ENCODE results near the gene ERICH3.

The ERICH3 gene, protein sequence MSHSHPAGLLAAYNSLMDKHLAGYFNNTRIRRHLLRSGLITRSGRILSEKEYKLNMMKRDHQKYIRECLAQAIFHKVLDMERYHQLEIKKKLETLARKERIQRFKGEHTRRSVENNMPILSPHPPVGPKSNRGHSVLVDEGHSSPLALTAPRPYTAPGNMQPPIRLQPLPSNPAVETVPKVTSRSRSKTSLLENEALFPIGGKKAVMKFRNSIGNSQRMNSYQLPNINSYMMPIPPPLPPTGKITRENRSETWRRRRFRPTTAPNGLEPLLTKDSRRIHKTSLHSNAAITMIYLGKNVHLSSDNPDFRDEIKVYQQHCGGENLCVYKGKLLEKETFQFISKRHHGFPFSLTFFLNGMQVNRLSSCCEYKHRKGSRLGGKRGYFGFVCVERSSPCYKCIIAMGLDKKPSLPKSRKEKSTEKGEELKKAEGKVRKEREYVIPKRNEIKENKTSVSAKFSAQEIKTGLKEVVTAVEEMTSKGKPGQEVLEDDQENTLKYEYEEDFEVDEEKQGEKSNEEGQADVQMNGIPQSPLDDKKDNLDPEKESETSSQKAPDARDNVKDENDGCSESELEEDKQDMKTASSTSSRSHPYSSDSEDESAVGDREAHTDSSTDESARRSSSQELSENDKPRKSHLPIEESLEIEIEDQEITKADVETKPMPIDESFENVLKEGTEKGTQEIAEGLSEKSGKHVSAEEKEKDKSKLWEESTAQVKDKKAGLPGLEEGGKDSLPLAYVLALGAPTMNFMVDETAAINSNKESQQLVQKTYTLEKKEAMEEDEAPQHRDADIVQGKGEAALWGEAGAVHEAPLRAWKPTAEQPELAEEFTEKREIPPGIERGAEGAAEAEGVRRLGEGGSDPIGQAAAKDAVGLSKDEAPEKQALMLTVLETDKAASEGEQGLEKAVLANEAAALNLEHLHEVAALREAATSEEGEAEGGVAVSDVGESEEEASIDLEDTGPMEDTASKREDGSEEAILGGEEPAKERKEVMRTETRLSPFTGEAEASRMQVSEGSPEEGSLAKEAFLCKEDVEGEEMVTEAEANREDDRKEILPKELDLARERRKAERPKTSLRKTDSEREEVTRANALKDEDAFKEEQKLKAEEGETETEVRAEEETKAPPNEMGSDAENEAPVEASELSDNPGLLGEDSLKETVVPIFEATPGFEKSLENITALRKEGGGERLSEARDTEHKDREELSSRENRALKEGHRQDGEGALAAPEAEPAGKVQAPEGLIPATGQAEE (N-terminal part only)

DNA sequence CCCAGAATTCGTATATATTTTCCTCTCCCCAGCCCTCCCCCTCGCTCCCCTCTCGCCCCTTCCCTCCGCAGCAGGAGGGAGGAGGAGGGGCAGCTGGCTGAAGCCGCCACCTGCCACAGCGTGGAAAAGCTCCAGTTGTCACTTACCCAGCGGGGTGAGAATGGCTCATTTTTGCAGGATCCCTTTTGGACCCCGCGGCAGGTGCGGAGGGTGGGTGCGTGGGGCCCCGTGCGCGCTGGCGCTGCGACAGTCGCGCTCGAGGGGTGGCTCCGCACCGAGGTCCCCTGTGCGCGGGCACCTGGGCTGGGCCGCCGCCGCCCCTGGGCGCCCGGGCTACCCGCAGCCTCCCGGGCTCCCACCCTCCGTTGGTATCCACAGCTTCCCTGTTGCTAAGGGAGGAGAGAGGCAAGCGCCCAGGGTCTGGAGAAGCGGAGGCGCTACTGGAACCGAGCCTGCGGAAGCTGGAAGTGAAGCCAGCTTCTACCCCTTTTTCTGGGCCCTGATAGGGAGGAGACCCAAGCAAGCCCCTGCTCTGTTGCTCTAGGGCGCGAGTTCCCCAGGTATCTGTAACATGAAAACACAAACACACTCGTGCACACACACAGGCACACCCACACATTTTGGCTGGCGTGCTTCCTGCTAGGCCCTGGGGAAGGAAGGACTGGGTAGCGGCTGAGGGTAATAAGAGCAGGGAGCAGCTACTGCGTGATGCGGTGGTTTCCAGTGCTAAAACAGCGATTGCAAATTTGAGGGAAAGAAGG, at the start of gene ERICH3:
Gene ERICH3 (minus strand): TSS at position 442 of the 761 bp plus-strand sequence. CDS start 273 bp downstream, at position 169.
- DNase-seq (ENCODE audit: low spot score) = peak; percentile 26

DNA sequence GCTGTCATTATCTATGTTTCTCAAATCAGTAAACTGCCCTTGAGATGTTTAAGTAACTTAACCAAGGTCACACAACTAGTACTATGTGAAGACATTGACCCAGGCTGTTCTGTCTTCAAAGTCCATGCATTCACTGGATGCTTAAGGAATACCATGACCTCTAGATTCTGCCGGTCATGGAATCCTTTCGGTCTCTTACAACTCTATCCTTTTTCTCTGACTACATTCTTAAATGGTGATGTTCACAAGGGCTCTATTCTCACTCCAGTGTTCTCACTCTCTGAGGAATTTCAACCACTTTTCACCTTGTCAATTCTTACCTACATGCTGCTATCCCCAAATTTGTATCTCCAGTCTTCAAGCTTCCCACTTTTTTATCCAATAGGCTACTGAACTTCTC, 44.0 kb upstream of the ERICH3 start:
- DNase-seq (ENCODE audit: low spot score) = no peak

DNA sequence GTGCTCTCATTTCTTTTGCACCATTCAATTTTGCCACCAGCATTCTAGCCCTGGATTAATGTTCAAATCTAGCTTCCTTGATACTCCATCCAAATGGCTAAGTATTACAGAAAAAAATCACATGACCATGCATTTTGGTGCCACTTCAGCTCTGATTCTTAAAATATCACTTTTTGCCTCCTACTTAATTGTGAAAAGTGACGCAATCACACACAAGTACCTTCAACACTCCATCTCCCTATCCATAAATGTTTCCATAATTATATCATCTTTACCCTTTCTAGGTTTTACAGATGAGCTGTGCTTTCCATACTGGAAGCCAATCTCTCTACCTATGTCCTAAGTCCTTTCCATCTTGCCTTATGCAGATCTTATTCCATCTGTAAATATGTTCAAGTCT, 43.2 kb upstream of the ERICH3 start:
- DNase-seq (ENCODE audit: low spot score) = no peak

DNA sequence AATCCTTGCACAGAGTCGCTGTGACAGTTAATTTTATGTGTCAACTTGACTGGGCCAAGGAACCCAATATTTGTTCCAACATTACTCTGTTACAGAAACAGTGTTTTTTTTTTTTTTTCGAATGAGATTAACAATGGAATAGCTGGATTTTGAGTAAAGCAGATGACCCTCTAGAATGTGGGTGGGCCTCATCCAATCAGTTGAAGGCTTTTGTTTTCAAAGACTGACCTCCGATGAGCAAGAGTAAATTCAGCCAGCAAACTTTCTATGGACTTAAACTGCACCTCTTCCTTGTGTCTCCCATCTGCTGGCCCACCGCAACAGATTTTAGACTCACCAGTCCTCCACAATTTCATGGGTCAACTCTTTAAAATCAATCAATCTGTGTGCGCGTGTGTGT, 42.2 kb upstream of the ERICH3 start:
- DNase-seq (ENCODE audit: low spot score) = no peak

DNA sequence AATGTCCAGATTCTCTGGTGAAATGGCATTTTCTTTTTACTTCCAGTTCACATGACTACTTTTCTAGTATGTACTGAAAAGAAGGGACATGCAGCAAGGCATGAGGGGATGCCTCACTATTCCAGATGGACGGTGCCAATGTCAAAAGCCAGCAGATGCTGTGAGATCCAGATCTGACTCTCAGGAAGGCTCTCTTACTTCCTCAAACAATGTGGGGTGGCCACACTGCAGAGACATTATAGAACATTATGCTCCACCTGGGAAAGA, 41.6 kb upstream of the ERICH3 start:
- no peak for DNase-seq (ENCODE audit: low spot score)

DNA sequence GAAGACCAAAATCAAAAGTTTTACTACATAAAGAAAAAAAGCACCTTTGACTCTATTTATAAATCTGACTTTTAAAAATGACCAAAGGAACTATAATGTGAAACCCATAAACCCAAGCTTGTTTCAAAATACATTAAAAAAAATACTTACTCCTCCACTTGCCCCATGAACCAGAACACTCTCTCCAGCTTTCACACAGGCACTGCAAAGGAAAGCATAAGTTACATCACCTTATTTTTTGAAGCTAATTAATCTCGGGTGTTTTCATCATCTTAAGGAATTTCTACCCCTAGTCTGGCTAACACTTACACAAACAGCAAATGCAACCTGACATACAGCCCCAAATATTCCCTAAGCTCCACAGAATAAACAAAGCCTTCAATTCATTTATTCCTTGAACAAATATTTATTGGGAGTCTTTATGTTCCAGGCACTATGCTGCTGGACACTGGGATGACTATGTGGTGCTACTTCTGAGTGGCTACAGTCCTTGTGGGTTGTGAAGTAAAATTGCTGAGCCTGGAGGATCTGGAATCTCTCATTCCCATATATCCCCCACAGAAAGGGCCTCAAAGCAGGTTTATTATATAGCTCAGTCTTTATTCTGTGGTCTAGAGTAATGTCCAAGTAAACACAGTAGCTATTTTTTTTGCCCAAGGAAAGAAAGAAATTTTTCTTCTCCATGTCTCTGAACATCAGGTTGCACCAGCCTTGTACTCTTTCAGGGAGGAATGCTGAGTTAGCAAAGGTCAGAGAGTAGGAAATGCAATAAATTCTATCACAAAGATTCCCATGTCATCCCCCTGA, 41.0 kb upstream of the ERICH3 start:
- no peak for DNase-seq (ENCODE audit: low spot score)

DNA sequence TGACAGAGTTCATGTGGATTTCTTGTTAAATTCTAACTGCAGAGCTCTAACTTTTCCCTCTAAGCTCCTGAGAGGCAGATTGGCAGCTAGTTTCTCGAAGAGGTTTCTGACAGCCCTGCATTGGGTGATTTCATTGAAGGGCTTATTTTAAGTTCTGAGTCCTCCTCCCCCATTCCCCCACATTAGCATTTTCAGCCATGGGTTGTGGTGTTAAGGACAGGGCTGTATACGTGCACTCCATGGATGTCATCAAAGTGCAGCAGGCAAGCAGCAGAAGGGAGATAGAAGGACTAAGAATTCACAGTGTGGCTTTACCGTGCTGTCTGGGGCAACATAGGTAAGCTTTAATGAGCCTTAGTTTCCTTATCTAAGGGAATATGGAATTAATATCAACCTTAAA, 40.3 kb upstream of the ERICH3 start:
- DNase-seq (ENCODE audit: low spot score) = no peak

DNA sequence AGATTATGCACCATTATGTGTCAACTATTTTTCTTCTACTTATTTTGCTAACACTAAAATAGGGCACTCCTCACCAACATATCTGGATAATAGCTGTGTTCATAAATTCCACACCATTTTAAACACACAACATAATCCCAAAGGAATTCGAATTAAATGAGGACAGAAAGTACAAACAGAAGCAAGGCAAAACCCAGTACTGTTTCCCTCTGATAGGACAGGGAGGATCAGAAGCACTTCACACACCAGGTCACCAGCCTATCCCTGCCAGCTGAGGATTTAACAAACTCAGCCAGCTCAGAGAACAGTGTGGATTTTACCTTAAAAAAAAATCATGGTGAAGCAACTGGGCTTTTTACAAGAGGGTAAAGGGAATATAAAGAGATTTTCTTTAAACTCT, 39.3 kb upstream of the ERICH3 start:
- DNase-seq (ENCODE audit: low spot score) = no peak

DNA sequence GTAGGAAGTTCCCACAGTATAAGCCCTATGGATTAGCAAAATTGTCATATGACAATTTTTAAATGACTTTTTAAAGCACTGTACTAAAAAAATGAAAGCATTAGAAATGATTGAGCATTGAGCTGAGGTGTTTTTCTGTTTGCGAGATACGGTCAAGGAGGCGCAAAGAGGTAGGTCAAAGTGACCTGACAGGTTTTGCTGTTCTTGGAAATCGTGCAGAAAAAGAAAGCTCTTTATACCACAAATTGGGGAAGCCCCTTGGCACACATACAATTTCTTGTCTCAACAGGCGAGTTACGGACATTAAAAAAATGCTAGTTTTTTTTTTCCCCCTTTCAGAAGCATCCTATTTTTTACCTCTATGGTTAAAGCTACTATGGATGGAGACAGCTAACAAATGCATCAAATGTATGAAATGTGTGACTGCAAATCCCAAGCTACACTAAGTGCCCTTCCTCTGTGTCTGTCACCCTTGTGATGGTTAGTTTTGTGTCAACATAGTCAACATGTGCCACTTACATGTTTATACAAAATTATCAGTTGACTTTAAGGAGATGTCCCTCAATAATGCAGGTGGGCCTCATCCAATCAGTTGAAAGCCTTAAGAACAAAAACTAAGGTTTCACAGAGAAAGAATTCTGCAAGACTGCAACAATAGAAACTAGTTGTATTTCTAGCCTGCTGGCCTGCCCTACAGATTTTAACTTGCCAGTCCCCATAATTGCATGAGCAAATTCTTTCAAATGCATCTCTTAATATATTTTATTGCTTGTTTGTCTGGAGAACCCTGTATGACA, 30.0 kb upstream of the ERICH3 start:
- DNase-seq (ENCODE audit: low spot score) = no peak

DNA sequence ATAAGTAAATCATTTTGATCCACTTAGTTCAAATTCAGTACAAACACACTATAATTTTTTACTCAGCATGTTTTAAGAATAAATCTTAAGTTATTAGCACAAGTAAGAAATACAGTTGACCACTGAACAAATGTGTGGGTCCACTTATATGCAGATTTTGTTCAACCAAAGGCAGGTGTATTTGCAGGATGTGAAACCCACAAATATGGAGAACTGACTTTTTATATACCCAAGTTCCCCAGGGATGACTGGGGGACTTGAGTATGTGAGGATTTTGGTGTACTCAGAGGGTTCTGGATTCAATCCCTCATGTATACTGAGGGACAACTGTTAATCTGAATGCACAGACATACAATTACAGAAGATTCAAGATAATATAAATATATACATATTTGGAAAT, 25.7 kb upstream of the ERICH3 start:
- DNase-seq (ENCODE audit: low spot score) = no peak

DNA sequence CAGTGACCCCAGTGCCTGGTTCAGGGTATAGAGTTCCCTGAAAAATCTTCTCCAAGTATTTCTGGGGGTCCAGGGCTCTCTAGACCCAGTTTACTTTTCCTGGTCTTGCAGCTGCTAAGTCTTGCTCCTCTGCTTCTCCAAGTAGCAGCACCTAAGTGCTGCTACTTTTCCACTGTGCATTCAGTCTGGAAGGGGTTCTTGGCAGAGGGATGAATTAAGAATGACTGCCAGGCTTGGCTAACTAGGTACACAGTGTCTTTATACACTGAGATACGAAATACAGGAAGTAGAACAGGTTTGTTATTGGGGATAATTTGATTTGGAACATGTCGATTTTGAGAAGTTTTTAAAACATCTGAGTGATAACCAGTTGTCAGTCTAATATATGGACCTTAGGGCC, 24.2 kb upstream of the ERICH3 start:
- no peak for DNase-seq (ENCODE audit: low spot score)

DNA sequence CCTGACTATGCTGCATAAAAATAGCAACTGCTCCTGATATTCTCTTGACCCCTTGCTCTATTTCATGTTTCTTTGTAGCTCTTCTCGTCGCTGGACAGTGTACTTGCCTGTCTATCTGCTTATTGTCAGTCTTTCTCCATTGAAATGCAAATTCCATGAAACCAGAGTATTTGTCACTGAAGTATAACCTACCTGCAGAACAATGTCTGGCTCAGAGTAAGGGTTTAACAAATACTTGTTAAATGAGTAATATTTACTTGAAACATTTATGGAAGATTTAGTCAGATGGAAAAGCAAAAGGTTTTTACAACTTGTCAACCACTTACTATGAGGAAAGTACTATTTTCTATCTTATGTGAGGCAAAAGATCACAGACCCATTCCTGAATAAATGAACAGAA, 19.9 kb upstream of the ERICH3 start:
- DNase-seq (ENCODE audit: low spot score) = no peak

DNA sequence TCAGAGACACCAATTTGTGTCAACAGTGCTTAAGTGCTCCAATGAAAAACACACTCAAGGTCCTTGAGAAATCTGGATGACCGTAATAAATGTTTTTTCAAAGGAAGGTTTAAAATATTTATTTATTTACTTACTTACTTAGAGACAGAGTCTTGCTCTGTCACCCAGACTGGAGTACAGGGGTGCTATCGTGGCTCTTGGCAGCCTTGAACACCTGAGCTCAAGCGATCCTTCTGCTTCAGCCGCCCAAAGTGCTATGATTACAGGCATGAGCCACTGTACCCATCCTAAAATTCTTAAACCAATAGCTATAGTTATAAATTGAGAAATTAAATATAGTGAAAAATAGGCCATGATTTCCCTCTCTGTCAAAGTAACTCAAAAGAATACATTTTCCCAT, 17.3 kb upstream of the ERICH3 start:
- DNase-seq (ENCODE audit: low spot score) = no peak

DNA sequence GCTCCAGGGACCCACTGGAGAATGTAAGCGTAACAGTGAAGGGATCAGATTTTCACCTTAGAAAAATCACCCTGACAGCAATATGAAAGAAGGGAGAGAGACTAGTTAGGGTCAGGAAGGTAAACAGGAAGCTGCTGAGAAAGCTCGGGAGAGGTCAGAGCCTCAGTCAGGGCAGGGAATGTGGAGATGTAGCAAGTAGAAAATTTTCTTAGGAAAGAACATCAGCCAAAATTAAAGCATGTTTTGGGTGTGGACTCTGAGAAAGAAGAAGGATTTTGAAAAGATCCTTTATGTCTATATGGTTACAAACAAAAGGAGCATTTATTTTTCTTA, 16.7 kb upstream of the ERICH3 start:
- DNase-seq (ENCODE audit: low spot score) = no peak

DNA sequence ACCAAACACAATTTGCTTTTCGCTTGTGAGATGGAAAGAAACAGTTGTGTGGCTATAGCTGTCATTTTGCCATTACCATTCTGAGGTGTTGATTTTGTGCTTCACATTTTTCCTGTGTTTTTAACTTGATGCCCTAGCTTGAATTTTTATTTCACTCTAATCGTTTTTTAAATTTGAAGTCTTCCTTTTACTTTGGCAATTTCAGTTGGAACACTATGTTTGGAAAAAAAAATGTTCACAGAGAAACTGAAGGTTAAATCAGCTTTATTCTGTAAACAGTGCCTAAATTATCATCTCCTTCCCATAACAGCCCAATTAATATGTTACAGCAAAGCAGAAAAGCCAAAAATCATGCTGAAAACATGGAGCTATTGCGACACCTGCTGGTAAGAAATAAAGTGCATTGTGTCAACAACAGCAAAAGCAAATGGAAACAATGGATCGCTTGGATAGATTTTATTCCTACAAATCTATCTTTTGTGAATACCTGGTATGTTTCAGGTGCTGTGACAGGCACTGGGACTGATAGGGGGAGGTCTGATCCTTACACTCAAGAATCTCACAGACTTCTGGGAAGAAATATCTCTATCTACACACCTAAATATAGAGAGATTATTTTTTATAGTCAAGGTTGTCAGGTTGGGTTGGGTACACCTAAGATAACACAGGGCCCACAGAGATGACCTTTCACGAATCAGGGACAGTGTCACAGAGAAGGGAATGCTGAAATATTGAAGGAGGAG, 16.2 kb upstream of the ERICH3 start:
- peak; percentile 48 for DNase-seq (ENCODE audit: low spot score)

DNA sequence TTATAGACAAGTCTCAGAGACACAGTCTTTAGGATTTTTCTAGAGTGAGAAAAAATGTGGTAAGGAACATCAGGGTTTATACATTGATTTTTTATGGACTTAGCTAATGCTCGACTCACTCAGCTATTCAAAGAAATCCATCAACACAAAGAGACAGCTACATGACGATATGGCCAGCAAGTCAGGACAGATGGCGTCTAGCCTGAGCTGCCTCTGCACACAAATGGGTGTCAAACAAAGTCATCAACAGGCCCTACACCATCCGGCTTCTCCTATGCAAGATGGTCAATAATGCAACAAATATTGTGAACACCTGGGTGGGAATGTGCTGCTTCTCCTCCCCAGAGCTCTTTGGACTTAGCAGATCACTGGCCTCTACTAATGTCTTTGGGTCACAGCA, 13.3 kb upstream of the ERICH3 start:
- DNase-seq (ENCODE audit: low spot score) = no peak

DNA sequence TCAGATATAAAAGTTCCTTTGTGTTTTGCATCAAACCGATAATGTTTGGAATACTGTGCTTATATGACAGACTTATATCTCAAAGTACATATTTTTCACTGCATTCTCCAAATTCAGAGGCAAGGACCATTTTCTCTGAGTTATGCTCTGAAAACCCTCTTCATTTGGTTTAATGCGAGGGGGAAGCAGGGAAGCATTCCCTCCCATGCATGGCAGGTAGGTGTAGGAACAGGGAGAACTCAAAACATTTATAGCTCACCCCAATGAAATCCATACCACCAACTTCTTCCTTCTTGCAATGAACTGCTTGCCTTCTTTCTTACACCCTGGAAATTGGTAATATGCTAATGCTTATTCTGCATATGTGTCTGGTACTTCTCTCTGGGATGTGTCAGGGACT, 10.7 kb upstream of the ERICH3 start:
- no peak for DNase-seq (ENCODE audit: low spot score)

DNA sequence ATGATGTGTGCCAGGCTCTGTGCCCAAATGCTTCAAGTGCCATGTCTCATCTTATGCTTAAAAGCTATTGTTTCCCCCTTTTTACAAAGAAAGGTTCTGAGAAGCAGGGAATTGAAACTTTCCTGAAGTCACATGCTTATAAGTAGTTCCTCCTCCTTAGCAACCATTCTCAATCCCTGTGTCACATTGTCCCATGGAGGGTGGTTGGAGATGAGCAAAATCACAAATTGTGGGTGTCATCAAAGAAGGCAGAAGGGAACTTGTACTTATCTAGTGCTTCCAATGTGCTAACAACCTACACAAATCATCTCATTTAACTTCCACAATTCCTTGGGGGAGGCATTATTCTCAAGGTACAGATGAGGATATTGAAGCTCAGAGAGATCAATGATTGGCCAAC, 10.1 kb upstream of the ERICH3 start:
- no peak for DNase-seq (ENCODE audit: low spot score)

DNA sequence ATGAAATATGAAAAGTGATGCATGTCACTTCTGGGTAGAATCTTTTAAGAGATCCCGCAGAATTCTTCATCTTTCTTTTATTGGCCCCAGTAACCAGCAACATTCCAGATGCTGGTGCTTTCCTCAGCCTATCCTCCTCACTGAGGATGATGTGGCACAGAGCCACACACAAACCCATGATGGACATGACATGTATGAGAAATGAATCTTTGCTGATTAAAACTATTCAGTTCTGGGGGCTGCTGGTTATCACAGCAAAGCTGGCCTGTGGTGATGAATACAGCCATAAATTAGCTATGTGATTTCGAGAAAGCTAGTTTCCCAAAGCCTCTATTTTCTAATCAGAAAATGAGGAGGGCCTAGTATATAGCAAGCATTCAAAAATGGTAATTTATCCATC, 8.3 kb upstream of the ERICH3 start:
- DNase-seq (ENCODE audit: low spot score) = no peak

DNA sequence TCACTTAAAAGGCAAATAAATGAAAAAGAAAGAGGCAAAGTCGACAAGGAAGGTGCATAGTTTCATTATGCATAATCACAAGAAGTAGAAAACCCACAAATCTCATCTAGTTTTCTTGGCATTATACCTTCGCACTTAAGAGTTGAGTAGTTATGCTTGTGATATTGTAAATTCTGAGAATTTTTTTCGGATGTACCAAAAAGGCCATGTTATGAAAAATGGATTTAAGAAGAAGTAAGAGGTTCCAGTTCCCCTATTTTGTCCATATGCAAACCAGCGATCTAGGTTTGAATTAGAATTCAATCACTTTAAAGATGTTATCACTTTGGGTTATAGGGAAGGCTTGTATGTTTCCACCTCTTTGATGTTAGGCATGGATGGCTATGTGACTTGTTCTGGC, 7.9 kb upstream of the ERICH3 start:
- DNase-seq (ENCODE audit: low spot score) = no peak
